ENCODE results near the gene LRIT2.

Gene LRIT2

GRCh38 chr10:84256510-84257342 lies 31.4 kb upstream of the LRIT2 start:
- Histone ChIP-seq H3K9me3 (ENCODE audit: low read length) (no peaks in the 10 kb centered on the region), H3K36me3 (ENCODE audit: insufficient read depth, low read length) (no peaks in the 10 kb centered on the region), H3K27me3 (ENCODE audit: insufficient read depth, low read length) (peaks cover 12% of the 10 kb centered on the region), H3K4me3 (ENCODE audit: low read length) (no peak overlapping the region), H2AFZ (ENCODE audit: low read depth, low read length) (no peak overlapping the region), H3K4me1 (ENCODE audit: insufficient read depth, low read length) (no peaks in the 10 kb centered on the region)

DNA sequence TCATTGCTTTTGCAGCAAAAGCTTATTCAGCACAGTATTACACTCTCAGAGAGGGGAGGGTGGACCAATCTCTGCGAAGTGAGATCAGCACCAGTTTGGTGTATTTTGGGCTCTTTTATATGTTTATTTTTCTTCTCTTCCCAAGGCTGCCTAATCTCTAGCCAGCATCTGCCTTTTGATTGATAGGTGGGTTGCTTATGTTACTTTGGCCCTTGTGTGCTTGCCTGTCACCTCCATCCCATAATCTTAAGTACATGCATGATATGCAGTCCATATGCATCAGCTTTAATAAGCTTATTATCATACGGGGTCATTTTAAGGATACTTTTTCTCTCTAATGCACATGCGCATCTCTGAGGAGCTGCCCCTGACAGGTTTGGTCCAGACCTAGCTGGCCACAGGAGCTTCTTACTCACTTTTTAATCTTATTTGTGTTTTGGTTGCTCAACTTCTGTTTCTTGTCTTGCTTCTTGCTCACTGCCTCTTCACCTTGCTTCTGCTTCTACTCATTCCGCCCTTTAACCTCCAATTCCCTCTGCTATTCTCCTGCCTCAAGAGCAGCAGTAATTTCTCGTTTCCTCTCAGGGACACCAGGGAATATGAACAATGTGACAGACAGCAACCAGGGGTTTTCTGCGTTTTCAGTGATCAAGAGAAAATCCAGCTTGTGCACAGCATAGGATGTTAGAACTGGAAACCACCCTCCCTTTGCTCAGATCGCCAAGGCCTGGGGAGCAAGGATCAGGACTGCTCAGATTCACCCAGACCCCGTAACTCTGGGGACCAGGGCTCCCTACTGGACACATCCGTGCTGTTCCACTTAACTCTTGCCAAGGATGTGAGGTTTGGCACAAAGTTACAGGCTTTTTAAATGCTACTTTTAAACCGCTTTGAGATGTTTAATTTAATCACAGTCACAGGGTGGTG lies 29.5 kb upstream of the LRIT2 start:
- no peaks in the 10 kb centered on the region for H3K9me3 ChIP-seq (ENCODE audit: low read length)
- H3K36me3 ChIP-seq (ENCODE audit: insufficient read depth, low read length): no peaks in the 10 kb centered on the region
- H3K4me3 ChIP-seq (ENCODE audit: low read length): no peak overlapping the region
- no peaks in the 10 kb centered on the region for H3K4me1 ChIP-seq (ENCODE audit: insufficient read depth, low read length)
- H3K27me3 ChIP-seq (ENCODE audit: insufficient read depth, low read length): no peaks in the 10 kb centered on the region
- H2AFZ ChIP-seq (ENCODE audit: low read depth, low read length): no peak overlapping the region

GRCh38 chr10:84248794-84249193 lies 23.4 kb upstream of the LRIT2 start:
- Histone ChIP-seq H2AFZ (ENCODE audit: low read depth, low read length) (no peak overlapping the region), H3K27me3 (ENCODE audit: insufficient read depth, low read length) (no peaks in the 10 kb centered on the region), H3K4me3 (ENCODE audit: low read length) (no peak overlapping the region)

DNA sequence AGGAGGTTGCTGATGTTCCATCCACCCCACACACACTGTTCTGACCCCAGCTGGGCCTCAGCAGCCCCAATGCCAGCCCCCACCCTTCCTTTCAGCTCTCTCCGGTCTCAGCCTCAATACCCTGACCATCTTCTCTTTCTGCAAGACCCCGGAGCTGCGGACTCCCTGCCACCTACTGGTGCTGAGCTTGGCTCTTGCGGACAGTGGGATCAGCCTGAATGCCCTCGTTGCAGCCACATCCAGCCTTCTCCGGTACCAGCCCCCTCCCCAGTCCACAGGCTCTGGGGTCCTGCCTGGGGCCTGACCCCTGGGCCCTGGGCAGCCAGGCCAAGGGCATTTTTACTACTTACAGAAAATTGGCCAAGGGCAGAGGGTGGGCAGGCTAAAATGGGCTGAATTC lies 22.2 kb upstream of the LRIT2 start:
- Histone ChIP-seq H3K4me1 (ENCODE audit: insufficient read depth, low read length) (peaks cover 22% of the 10 kb centered on the region), H3K4me3 (ENCODE audit: low read length) (no peak overlapping the region)

More at GRCh38 chr10:84248794-84249193, 23.4 kb upstream of the LRIT2 start:
- H3K4me1 ChIP-seq (ENCODE audit: insufficient read depth, low read length): peaks cover 22% of the 10 kb centered on the region
- no peaks in the 10 kb centered on the region for H3K36me3 ChIP-seq (ENCODE audit: insufficient read depth, low read length)
- H3K9me3 ChIP-seq (ENCODE audit: low read length): no peaks in the 10 kb centered on the region

GRCh38 chr10:84244651-84245270 lies 19.4 kb upstream of the LRIT2 start, which contains the start of gene RGR:
TSS of gene RGR (plus strand) at chr10:84245053. CDS start at chr10:84245091, 38 bp downstream.
- no peaks in the 10 kb centered on the region for H3K27me3 ChIP-seq (ENCODE audit: insufficient read depth, low read length)
- H3K4me3 ChIP-seq (ENCODE audit: low read length): no peak within 1 kb of the TSS
- no peaks in the 10 kb centered on the region for H3K9me3 ChIP-seq (ENCODE audit: low read length)
- peaks cover 22% of the 10 kb centered on the region for H3K4me1 ChIP-seq (ENCODE audit: insufficient read depth, low read length)
- H2AFZ ChIP-seq (ENCODE audit: low read depth, low read length): no peak within 1 kb of the TSS
- no peaks in the 10 kb centered on the region for H3K36me3 ChIP-seq (ENCODE audit: insufficient read depth, low read length)

More for the DNA sequence above, 22.2 kb upstream of the LRIT2 start:
- no peak overlapping the region for H2AFZ ChIP-seq (ENCODE audit: low read depth, low read length)
- no peaks in the 10 kb centered on the region for H3K36me3 ChIP-seq (ENCODE audit: insufficient read depth, low read length)
- H3K9me3 ChIP-seq (ENCODE audit: low read length): no peaks in the 10 kb centered on the region
- H3K27me3 ChIP-seq (ENCODE audit: insufficient read depth, low read length): no peaks in the 10 kb centered on the region

DNA sequence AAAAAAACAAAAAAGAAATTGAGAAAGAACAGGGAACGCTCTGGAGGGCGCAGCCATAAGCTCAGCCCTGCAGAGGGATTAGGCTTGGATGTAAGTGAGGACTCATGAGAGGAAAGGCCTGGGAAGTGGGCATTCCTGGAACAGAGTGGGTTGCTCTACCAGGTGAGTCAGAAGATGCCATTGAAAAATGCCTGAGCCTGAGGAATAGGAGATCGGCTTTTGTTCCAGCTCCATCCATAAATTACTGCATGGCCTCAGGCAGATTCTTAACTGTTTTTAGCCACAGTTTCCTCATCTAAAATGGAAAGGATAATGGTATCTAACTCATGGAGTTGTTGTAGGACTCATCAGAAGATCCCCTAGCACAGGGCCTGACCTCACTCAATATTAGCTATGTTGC lies 18.4 kb upstream of the LRIT2 start:
- Histone ChIP-seq H3K36me3 (ENCODE audit: insufficient read depth, low read length) (no peaks in the 10 kb centered on the region), H3K4me1 (ENCODE audit: insufficient read depth, low read length) (peaks cover 22% of the 10 kb centered on the region), H3K4me3 (ENCODE audit: low read length) (no peak overlapping the region), H2AFZ (ENCODE audit: low read depth, low read length) (no peak overlapping the region), H3K9me3 (ENCODE audit: low read length) (no peaks in the 10 kb centered on the region), H3K27me3 (ENCODE audit: insufficient read depth, low read length) (no peaks in the 10 kb centered on the region)

- no peaks in the 10 kb centered on the region for H3K36me3 ChIP-seq (ENCODE audit: insufficient read depth, low read length)
- peaks cover 21% of the 10 kb centered on the region for H3K4me1 ChIP-seq (ENCODE audit: insufficient read depth, low read length)
- H3K9me3 ChIP-seq (ENCODE audit: low read length): peaks cover 4% of the 10 kb centered on the region
- H3K27me3 ChIP-seq (ENCODE audit: insufficient read depth, low read length): no peaks in the 10 kb centered on the region
- no peak within 1 kb of the TSS for H2AFZ ChIP-seq (ENCODE audit: low read depth, low read length)
- H3K4me3 ChIP-seq (ENCODE audit: low read length): no peak within 1 kb of the TSS
Observed at GRCh38 chr10:84241185-84241790, 15.9 kb upstream of the LRIT2 start, which contains the start of gene LRIT1. TSS of gene LRIT1 (minus strand) at chr10:84241546. CDS start at chr10:84241439, 107 bp downstream.

GRCh38 chr10:84238909-84239308 lies 13.6 kb upstream of the LRIT2 start:
- Histone ChIP-seq H3K4me3 (ENCODE audit: low read length) (no peak overlapping the region), H3K4me1 (ENCODE audit: insufficient read depth, low read length) (no peaks in the 10 kb centered on the region), H2AFZ (ENCODE audit: low read depth, low read length) (no peak overlapping the region), H3K27me3 (ENCODE audit: insufficient read depth, low read length) (no peaks in the 10 kb centered on the region), H3K9me3 (ENCODE audit: low read length) (peaks cover 4% of the 10 kb centered on the region), H3K36me3 (ENCODE audit: insufficient read depth, low read length) (no peaks in the 10 kb centered on the region)

DNA sequence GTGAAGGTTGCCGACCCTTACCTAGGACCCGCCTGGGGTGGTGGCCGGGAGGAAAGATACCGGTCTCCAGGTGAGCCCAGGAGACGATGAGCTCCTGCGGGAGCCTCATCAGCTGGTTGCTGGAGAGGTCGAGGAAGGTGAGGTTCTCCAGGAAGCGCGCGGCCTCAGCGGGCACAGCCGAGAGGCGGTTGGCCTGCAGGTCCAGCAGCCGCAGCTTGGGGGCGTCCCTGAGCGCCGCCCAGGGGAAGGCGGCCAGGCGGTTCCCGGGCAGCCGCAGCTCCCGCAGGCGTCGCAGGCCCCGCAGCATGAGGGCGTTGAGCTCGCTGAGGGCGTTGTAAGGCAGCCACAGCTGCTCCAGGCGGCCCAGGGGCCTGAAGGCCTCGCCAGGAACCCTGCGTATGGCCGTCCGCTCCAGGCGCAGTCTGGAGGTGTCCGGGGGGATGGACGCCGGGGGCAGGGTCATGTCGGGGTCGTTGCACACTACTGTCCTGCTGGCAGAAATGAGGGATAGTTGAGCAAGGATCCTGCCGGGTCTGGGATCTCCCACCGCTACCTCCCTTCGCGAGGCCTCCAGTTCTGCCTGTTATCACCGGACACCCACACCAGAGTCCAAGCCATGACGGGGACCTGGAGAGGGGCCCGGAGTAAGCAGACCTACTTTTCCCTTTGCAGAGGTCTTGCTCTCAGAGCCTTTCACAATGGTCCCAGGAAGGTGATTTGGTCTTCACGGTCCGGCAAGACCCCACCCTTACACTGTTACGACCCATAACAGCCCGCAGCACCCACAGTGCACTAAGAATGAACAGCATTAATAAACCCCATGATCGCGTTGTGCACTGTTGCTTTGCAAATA lies 12.1 kb upstream of the LRIT2 start:
- Histone ChIP-seq H3K36me3 (ENCODE audit: insufficient read depth, low read length) (no peaks in the 10 kb centered on the region), H3K27me3 (ENCODE audit: insufficient read depth, low read length) (no peaks in the 10 kb centered on the region), H3K4me1 (ENCODE audit: insufficient read depth, low read length) (no peaks in the 10 kb centered on the region), H3K9me3 (ENCODE audit: low read length) (peaks cover 4% of the 10 kb centered on the region), H3K4me3 (ENCODE audit: low read length) (no peak overlapping the region), H2AFZ (ENCODE audit: low read depth, low read length) (no peak overlapping the region)

DNA sequence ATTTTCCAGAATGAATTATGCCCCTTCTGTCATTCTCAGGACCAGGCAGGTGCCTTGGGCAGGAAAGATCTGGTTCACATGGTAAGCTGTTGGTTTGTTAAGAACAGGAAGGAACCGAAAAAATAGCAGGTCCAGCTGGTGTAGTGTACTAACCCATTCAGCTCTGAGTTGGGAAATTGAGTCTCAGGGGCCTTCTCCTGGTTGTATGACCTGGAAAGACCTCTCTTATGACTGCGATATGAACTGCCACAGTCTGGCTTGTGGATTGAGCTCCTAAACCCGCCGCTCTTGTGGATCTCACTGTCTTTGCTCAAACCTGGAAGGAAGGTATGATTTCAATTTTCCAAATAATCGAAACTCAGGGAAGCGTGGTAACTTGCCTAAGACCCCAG lies 11.5 kb upstream of the LRIT2 start:
- H3K36me3 ChIP-seq (ENCODE audit: insufficient read depth, low read length): no peaks in the 10 kb centered on the region
- peaks cover 4% of the 10 kb centered on the region for H3K9me3 ChIP-seq (ENCODE audit: low read length)
- H3K27me3 ChIP-seq (ENCODE audit: insufficient read depth, low read length): no peaks in the 10 kb centered on the region
- no peak overlapping the region for H3K4me3 ChIP-seq (ENCODE audit: low read length)
- no peak overlapping the region for H2AFZ ChIP-seq (ENCODE audit: low read depth, low read length)
- no peaks in the 10 kb centered on the region for H3K4me1 ChIP-seq (ENCODE audit: insufficient read depth, low read length)

GRCh38 chr10:84235096-84235495 lies 9.8 kb upstream of the LRIT2 start:
- Histone ChIP-seq H3K36me3 (ENCODE audit: insufficient read depth, low read length) (no peaks in the 10 kb centered on the region), H2AFZ (ENCODE audit: low read depth, low read length) (no peak overlapping the region), H3K9me3 (ENCODE audit: low read length) (peaks cover 4% of the 10 kb centered on the region), H3K4me1 (ENCODE audit: insufficient read depth, low read length) (no peaks in the 10 kb centered on the region), H3K4me3 (ENCODE audit: low read length) (no peak overlapping the region), H3K27me3 (ENCODE audit: insufficient read depth, low read length) (no peaks in the 10 kb centered on the region)

DNA sequence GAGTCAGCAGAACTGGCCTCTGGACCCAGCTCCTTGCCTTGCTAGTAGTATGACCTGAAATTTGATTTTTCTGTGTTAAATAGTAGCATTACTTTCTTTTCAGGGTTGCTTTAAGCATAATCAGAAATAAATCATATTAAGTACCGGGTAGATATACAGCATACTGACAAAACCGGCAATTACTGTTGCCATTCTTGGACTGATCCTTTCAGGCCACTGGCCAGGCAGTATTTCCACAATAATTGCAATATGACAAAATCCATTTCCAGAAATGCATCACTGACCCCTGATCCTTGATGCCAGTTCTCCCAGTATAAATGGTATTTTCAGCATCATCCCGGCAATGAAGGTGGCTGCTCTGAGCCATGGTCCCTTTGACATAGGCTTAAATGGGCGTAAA lies 9.1 kb upstream of the LRIT2 start:
- Histone ChIP-seq H3K4me3 (ENCODE audit: low read length) (no peak overlapping the region), H3K27me3 (ENCODE audit: insufficient read depth, low read length) (no peaks in the 10 kb centered on the region), H3K9me3 (ENCODE audit: low read length) (peaks cover 4% of the 10 kb centered on the region), H3K36me3 (ENCODE audit: insufficient read depth, low read length) (no peaks in the 10 kb centered on the region), H2AFZ (ENCODE audit: low read depth, low read length) (no peak overlapping the region), H3K4me1 (ENCODE audit: insufficient read depth, low read length) (no peaks in the 10 kb centered on the region)

Data from neuron (in vitro differentiated cells).